GM18868 (cell line): ENCODE data around the gene KDM2B.
A peak's percentile ranks its signal among the peaks of the same experiment; 100 is the strongest.

Experiments used
- ATAC-seq: cut with Tn5 transposase; IDR thresholded peaks from one replicate; pipeline ENCODE4 v1.9.1; 2021; ENCODE audit warnings: mild to moderate bottlenecking, moderate library complexity; ENCODE audit not compliant: unreplicated experiment

Gene KDM2B

DNA sequence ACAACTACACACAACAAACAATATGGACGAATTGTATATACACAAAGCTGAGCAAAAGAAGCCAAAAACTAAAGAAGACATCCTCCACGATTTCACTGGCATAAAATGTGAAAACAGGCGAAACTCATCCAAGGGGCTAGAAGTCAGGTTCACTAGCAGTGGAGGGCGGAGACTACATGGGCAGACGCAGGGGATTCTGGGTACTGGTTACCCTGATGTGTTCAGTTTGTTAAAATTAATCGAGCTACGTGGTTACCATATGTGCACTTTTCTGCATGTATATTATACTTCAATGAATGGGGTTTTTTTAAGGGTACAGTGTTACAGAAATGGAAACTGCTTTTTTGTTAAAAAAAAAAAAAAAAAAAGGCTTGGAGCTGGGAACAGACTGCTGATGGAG, 12.3 kb downstream of the KDM2B start:
- no peak for ATAC-seq

DNA sequence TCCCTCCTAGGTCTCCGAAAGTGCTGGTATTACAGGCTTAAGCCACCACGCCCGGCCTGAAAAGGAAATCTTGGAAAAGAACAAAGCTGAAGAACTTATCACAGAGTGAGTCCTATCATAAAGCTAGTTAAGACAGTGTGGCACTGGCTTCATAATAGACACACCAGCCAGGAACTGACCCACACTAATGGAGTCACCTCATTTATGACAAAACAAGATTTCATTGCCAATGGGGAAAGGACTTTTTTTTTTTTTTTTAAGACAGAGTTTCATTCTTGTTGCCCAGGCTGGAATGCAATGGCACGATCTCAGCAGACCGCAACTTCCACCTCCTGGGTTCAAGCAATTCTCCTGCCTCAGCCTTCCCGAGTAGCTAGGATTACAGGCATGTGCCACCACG, 15.7 kb downstream of the KDM2B start:
- ATAC-seq: no peak

DNA sequence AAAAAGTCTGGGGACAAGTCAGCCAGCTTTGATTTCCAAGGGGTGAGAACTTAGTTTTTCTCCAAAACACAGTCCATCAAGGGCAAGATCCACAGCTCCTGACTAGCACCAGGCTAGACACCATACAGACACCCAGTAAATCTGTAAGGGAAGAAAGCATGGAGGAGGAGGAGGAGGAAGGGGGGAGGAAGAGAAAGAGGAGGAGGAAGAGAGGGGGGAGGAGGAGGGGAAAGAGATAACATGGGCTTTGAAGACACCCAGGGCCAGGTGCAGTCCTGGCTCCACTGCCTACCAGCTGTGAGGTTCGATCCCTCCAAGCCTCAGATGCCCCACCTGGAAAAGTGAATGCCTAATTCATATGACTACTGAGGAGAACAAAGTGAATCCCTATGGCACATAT, 18.3 kb downstream of the KDM2B start:
- ATAC-seq: no peak

DNA sequence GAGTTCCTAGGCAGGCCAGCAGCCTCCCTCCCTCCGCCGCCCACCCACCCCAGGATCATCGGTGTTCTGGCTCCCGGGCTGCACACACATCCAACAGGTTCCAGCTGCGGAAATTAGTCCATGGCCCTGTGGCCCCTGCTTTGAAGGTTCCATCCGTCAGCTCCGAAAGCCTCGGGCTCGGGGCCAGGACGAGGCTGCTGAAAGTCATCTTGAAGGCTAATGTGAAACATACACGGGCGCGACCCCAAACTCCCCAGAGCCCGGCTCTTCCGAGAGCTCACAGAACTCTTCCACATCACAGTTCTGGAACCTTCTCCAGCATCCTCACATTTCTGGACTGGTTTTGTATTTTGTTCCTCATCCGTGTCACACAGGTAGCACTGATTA, 19.8 kb downstream of the KDM2B start:
- no peak for ATAC-seq

DNA sequence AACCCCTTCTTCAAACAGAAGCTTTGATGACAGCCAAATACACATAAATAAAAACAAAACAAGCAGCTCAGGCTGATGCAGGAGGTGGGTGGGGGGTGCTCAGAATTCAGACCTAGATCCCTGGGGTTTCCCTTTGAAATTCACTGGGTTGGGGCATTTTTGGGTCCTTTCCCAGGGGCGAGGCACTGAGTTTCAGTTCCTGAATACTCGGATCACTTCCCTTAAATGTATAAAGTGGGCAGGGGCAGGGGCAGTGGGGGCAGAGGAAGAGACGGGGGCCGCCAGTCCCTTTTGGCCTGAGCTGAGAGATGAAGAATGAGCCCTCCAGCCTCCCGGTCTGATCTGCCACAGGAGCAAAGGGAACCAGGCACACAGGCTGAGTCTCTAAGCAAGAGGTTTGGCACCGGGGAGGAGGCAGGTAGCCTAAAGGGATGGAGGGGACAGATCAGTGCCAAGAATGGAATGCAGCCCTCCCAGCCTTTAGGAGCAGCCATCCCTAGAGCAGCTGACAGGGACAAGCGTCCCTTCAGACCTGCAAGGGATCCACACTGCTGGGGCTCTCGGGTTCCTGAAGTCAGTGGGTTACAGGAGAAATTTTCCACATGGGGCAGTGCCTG, 20.3 kb downstream of the KDM2B start:
- peak; percentile 62 for ATAC-seq

DNA sequence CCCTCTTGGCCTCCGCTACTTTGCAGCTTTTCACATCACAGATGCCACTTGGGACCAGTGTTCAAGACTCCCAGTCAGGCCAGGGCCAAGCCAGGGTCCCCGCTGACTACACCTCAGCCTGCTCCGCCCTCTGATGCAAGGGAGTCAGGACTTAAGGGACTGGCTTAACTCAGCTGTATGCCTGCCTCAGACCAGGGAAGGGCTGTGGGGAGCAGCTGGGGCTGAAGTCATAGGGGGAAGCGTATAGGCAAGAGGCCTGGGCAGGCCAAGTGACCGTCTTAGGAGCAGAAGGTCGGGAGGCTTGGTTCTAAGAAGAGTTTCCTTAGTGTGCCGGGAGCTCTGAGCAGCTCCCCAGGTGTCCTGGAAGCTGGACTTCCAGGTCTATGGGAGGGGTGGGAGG, 21.9 kb downstream of the KDM2B start:
- ATAC-seq: no peak

DNA sequence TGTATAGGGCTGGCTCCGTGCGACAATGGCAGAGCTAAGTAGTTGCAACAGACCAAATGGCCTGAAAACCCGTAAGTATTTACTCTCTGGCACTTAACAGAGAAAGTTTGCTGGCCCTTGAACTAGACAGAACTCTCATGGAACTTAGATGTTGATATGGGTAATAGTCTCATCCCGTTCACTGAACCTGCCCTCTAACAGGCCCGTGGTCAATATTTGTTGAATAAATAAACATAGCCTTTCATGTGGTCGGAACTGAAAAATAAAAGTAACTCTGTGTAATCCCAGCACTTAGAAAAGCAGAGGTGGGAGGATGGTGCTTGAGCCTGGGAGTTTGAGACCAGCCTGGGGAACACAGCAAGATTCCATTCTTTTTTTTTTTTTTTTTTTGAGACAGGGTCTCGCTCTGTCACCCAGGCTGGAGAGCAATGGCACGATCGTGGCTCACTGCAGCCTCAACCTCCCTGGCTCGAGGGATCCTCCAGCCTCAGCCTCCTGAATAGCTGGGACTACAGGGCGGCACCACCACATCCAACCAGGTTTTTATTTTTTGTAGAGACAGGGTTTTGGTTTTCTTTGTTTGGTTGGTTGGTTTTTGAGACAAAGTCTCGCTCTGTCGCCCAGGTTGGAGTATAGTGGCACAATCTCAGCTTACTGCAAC, 29.7 kb downstream of the KDM2B start:
- ATAC-seq: no peak

DNA sequence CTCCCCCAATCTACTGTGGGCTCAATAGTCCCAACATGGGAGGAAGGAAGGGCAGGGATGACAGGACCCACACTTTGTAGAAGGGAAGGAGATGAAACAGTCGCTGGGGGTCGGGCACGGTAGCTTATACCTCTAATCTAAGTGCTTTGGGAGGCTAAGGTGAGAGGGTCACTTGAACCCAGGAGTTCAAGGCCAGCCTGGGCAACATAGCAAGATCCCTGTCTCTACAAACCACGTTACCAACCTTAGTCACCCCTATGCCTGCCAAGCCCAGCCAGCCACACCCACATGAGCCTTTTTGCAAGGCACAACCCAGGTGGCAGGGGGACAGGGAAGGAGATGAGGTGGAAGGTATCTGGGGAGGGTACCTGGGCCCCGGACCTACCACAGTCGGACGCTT, 31.7 kb downstream of the KDM2B start:
- ATAC-seq: no peak

DNA sequence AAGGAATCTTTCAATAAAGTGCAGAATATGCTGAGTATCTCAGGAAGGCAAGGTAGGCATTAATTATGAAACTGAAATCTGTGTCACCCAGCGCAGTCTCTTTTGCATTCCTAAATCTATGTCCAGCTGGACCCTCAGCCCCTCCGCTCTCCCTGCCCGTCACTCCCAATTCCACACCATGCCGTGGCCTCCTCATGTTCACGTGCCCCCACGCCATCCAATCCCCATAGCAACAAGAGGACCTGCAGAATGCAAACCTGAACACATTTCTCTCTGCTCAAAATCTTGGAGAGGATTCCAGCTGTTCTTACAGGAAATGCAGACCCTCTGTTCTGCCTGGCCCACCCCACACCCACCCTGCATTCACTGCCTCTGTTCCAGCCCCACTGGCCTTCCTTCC, 35.3 kb downstream of the KDM2B start:
- no peak for ATAC-seq

DNA sequence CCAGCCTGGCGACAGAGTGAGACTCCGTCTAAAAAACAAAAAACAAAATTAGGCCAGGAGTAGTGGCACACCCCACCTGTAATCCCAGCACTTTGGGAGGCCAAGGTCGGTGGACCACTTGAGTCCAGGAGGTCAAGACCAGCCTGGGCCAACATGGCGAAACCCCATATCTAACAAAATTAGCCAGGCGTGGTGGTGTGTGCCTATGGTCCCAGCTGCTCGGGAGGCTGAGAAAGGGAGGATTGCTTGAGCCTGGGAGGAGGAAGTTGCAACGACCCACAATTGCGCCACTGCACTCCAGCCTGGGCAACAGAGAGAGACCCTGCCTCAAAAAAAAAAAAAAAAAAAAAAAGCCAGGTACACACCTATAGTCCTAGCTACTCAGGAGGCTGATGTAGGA, 37.0 kb downstream of the KDM2B start:
- ATAC-seq: no peak

DNA sequence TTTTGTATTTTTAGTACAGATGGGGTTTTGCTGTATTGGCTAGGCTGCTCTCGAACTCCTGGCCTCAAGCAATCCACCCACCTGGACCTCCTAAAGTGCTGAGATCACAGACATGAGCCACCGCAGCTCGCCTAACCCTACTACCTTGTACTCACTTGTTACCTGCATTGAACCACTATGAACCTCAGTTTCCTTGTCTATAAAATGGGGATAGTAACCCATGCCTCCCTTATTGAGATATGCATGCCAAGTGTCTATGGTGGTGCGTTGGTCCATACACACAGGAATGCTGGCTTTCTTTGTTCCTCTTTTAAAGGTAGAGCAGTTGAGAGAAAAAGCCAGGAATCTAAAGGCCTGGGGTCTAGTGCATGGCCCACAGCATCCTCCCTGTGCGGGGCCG, 40.9 kb downstream of the KDM2B start:
- no peak for ATAC-seq

DNA sequence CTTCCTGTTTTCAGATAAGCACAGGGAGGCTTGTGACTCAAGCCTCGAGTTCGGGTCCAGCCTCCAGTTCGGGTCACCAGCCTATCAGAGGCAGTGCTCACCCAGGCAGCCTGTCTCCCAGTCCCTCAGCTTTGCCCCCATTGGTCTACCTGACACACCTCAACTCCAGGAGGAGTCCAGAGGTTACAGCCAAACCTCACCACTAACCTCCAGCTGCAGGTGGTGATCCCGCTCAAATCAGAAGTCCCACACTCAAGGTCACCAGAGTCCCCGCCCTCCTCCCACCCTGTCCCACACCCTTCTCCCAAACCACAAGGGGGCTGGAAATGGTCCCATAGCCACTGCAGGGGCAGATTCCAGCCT, 42.1 kb downstream of the KDM2B start:
- no peak for ATAC-seq

DNA sequence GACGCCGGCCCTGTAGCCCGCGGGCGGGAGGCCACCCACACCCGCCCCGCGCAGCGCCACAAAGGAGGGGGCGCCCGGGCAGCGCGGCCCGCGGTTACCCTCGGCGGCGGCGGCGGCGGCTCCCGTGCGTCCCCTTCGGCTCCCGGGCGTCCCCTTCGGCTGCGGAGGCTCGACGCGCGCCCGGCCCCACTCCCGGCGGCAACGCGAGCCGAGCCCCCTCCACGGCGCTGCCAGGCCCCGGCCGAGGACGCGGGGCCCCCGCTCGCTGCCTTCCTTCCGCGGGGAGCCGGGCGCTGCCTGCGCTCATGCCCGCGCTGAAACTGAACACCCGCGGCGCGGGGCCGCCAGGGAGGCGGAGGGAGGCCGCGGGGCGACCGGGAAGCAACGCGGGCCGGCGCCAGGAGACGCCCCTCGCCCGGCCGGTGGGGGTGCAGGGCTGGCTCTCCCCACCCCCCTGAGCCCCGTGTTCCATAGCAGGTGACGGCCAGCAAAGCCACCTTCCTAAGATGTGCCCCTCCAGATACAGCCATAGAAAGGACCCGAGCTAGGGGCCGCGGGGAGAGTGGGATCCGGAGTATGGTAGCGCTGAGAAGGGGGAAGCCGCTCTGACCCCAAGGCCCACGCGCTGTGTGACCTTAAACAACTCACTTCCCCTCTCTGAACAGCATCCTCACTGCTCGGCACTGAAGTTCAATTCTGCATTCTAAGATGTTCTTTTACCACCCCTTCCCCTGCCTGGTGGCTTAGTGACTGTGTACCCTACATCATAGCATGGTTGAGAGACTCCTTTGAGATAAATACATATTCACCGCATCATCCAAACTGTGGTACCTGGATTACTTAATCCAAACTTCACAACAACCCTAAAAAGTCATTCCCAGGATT, 42.8 kb downstream of the KDM2B start:
- ATAC-seq: peak; percentile 2

DNA sequence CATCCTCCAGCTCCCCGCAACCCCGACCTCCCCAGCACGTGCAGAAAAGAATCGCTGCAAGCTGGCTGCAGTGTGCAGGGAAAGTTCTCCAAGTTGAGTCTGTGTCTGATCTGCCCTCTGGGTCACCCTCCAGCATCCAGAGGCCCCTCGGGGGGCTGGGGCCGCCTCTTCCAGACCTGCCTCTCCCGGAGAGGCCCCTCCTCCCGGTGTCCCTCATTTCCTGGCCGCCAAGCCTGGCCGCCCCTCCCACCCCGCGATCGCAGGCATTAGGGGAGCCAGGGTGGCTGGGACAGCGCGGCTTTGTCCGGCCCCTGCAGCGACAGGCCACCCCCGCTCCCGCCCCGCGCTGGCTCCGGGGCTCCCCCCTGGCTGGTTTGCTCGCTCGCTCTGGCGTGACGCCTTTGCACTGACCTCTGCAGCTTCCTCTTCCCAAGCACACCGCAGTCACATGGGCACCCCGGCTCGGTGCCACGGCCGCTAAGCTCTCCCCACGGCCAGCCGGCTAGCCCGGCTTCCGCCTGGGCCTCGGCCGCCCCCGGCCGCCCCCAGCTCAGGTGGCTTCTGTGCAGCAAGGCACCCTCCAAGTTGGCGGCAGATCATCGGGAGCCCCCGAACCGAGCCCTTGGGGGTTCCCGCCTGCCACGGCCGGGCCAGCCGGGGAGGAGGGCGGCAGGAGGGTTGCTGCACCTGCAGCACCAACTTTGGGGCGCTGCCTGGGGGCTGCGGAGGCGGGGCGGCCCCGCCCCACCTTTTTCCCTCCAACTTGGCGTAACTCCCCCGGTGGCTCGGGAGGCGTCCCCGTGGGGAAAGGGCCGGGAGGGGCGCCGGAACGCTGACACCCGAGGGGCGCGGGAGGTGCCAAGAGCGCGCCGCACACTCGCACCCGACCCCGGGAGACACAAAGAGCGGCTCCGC, 43.7 kb downstream of the KDM2B start:
- ATAC-seq: peak; percentile 62

DNA sequence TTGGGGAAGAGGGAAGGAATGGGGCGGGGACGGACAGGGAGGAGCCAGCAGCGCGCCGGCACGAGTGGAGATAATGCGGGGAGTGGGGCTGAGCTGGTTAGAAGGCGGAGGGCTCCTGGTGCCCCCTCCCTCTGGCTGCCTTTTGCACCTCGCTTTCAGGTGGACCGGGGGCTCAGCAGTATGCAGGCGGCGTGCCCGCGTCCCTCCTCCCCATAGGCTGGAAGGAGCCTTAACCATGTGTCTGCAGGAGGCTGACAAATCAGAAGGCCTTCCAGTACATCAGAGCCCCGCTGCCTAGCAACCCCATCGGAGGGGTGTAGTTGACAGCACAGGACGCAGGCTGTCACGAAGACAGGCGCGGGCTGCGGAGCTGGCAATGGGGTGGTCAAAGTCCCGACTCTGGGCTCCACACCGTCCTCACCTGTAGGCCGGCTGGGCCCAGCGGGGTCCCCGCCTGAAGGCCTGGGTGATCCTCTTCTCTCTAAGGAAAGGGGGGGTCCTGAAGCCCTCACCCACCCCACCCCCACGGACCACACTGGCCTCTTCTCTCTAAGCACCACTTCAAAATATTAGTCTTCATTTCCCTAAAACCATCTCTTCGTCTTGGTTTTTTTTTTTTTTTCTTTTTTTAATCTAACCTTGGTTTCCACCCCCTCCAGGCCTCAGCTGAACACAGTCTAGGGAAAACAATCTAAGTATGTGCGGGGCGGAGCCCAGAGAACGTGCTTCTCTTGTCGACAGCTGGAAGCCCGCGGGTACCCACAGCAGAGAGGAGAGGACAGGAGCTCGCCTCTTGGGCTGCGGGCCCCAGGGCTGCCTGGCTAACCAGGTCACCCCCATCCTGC, 44.5 kb downstream of the KDM2B start:
- peak; percentile 59 for ATAC-seq

DNA sequence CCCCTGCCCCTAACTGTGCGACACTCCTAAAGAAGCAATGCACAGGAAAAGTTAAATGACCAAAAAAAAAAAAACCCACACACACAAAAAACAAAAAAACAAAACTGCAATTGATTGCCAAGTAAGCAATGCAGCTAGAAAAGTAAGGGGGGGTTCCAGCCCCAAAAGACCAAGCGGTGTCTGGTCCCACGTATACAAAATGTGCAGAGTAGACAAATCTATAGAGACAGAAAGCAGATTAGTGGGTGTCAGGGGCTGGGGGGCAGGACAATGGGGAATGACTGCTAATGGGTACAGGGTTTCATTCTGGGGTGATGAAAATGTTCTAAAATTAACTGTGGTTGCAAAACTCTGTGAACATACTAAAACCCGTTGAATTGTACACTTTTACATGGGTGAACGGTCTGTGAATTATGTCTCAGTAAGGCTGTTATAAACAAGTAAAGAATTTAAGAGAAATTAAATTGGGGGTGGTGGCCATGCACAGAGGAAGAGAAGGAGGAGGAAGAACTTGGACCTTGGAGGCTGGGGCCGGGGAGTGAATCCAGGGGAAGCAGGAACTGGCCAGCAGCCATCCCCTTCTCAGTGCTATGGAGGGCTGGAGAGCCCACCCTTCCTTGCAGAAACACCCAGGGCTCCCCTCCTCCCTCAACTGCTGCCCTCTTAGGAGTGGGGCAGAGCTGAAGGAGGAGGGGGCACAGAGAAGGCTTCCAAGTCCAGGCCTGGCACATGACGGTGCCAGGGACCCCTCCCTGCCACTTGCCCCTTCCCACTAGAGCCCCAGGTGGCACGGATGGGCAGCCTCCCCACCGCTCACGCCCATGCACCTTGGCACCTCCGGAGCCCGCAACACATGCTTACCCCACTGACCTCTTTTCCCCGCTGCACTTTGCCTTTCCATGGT, 45.4 kb downstream of the KDM2B start:
- ATAC-seq: no peak

DNA sequence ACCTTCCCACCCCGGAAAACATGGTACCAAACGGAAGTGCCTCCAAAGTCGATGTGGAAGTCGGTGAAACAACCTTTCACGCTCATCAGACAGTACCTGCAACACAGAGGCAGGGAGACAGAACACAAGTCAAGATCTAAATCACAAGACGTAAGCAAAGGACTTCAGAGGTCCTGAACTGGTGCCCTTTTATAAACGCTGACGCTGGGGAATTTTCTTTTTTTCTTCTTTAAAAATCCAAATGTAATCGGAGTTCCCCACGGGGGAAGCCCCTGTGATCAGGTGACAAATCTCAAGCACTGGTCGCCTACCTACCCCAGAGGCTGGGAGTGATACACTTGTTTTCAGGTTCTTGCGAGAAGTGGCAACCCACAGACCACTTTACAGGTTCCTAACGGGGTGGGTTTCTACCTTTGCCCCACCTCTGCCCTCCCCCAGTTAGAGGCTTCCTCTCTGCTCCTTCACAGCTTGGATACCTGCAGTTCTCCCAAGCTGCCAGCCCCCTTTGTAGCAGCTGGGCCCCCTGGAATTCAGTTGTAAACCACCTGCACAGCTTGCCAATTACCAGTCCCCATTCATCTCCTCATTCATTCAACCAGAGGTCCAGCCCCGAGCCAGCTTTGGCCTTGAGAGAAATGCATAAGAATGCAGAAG, 46.2 kb downstream of the KDM2B start:
- ATAC-seq: no peak

DNA sequence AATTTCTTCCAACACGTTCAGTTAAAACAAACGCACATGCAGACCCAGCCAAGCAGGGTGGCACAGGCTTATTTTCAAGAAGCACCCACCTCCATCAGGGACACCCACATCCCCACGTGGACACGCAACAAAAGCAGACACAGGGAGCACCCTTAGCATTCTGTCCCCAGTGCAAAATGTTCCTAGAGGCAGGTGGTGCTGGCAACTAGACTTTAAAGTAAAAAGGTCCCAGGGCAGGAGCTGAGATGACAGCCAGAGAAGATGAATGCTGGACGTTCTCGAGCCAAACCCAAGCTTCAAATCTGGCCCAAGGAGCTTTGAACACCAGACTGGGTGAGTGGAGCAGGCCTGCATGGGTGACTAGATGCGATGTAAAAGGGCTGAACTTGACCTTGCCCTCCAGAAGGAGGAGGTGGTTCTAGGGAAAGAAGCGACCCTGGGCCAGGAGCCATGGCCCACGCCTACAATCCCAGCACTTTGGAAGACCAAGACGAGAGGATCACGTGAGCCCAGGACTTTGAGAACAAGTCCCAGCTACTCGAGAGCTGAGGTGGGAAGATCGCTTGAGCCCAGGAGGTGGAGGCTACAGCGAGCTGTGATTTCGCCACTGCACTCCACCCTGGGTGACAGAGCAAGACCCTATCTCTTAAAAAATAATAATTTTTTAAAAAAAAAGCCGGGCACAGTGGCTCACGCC, 47.3 kb downstream of the KDM2B start:
- no peak for ATAC-seq
